Measurements from ENCODE around the gene EXOC4.

- TF ChIP-seq CTCF (IDR thresholded peaks at IDR 0.05): no peak
- no peak for TF ChIP-seq REST (IDR thresholded peaks at IDR 0.05; ENCODE audit: insufficient read depth in 1 of 2, low read depth in 2 of 2, low read length in 1 of 2)
- TF ChIP-seq POLR2AphosphoS5 (IDR thresholded peaks at IDR 0.05; ENCODE audit: low read depth, low read length): no peak
- no peak for TF ChIP-seq TCF7L2 (IDR thresholded peaks at IDR 0.05; ENCODE audit: low read depth, low read length)
Observed at GRCh38 chr7:133947458-133948254, 694.8 kb downstream of the EXOC4 start.

Measured in Panc1 (cell line).